Muscle of arm (tissue), 12 donors: ENCODE data around the gene PLAU. TPM values are rescaled to one million over a fixed set of nuclear protein-coding genes. Genes with fewer than 3 reads are reported as not detected.
"Not testable (repeated sequence)": the region's sequence is repeated elsewhere in the genome, so short reads cannot be mapped to it uniquely, and the experiment has no call there.

Experiments used
- DNase-seq: peaks from one replicate; pipeline ENCODE4 v3.0.0-alpha.2; 2013
- polyA plus RNA-seq, 12 donors: library from polyadenylated mRNA; unstranded; fragments of 120-200 nt; gene quantifications; one replicate each; pipeline ENCODE4 v1.2.1, GENCODE V29; 2013; ENCODE audit not compliant: insufficient read length in 12 of 12

PLAU gene
- polyA plus RNA-seq, 12 donors = 26.2 to 48.1 (median 31.2) TPM; not detected in 1

GRCh38 chr10:73875139-73875475 lies 35.8 kb upstream of the PLAU start:
- DNase-seq = no peak

GRCh38 chr10:73876157-73876556 lies 34.8 kb upstream of the PLAU start:
- no peak for DNase-seq

- no peak for DNase-seq
Observed at GRCh38 chr10:73876566-73876965, 34.4 kb upstream of the PLAU start.

DNA sequence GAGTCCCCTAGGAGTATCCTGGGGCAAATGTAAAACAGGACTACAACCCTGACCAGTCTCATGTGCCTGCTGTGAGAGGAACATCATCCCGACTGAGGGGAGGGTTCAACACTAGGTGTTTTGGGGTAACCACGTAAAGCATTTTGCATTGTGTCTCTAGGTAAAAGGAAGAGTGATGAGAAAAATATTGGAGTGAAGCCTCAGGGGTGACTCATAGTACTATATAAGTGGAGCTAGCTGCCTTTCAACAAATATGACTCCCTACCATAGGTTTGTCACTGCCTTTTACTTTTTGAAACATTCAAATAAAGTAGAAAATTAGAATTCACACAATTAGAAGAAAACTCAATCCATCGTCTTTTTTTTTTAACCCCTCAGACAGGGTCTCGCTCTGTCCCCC lies 34.0 kb upstream of the PLAU start:
- no peak for DNase-seq

DNA sequence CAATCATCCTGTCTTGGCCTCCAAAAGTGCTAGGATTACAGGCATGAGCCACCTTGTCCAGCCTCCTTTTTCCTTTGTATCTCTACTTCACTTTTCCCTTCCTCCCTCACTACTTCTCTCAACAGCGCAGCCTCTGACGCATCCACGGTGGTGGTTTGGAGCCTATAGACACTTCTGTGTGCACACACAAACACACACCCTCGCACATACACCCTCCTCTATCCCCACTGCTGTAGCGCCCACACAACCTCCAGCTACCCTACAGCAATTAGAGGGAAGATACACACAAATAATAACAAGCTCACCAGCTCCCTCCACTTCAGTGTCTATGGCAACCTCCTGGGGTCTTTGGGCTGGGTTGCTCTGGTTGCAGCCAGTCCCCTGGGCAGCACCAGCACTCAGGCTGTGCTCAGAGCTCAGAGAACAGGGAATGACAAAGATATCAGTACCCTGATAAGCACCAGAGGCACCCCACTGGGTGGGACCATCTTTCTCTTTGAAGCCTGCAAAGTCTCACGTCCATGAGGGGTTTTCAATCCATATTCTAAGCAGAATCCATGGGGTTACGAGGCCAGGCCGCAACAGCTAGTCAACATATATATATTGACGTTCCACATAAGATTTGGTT lies 33.3 kb upstream of the PLAU start:
- no peak for DNase-seq

DNA sequence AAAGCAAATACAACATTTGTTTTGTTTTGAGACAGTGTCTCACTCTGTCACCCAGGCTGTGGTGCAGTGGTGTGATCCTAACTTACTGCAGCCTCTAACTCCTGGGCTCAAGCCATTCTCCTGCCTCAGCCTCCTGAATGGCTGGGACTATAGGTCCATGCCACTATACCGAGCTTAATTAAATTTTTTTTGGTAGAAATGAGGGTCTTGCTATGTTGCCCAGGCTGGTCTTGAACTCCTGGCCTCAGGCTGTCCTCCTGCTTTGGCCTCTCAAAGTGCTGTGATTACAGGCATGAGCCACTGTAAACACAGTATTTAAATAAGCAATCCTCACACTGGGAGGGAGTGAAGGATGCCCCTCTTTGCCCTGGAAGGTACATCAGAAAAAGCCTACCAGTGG lies 32.6 kb upstream of the PLAU start:
- DNase-seq = no peak

GRCh38 chr10:73879296-73880173 lies 31.4 kb upstream of the PLAU start:
- DNase-seq = peak; percentile 79

DNA sequence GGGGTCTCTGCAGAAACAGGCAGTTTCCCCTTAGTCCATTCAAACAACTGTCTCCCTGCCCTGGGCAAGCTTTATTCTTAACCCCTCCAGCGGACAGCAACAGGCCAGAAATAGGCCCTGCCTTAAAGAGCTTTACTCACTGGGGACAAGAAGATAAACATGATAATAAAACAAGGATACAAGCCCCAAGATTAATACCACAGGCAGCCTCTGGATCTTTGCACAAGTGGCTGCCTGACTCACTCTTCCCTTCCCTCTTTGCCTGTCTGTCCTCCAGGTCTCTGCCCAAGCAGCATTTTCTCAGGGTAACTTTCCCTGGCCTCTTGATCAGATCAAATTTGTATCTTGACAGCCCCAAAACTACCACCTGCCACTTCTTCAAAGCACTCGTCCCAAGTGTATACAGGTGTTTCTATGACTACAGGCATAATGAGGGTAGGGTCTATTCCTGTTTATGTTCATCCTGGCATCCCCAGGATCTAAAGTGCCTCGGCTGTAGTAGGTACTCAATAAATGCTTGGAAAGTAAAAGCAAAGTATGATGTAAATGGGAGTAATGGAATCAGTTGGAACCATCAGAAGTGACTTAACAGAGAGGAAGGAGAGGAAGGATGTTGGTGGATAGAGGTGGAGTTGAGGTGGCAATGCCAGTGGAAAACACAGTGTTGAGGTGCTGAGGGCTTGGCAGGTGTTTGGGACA lies 29.6 kb upstream of the PLAU start:
- no peak for DNase-seq

DNA sequence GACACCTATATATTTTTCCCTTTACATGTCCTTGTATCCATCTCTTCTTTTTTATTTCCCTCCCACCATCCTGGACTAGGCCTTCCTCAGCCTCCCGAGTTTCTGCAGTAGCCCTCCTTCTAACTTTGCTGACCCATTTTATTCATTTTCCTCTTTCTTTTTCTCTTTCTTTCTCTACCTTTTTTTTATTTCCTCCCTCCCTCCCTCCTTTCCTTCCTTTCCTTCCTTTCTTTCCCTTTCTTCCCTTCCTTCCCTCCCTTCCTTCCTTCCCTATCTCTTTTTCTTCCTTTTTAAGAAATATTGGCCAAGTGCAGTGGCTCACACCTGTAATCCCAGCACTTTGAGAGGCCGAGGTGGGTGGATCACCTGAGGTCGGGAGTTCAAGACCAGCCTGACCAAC lies 26.9 kb upstream of the PLAU start:
- DNase-seq = no peak

GRCh38 chr10:73886085-73886529 lies 24.8 kb upstream of the PLAU start:
- peak; percentile 86 for DNase-seq

DNA sequence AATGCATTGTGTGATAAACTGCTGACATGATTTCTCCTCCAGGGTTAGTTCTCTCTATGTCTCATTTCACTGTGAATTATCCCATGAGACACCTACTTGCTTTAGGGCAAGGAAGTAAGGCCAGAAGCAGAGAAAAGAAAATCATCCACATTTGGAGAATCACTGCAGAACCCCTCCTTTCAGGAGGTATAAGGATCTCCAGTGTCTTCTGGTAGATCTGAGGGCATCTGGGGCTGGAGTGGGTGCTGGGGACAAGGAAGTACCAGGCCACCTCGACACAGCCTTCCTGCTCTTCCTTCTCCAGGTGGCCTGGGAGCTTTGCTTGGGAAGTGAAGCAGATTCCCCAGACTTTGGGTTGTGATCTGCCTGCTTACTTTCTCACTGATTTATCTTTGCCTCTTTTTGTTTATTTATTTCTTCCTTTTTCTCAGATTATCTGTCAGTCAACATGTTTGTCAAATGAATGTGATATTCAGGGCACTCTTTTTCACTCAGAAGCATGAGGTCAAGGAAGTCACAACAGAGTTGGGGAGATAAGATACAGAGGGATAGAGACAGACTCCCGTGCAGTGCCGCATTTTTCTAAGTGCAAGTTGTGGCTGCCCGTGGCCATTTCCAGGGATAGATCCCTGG lies 24.2 kb upstream of the PLAU start:
- DNase-seq = no peak

DNA sequence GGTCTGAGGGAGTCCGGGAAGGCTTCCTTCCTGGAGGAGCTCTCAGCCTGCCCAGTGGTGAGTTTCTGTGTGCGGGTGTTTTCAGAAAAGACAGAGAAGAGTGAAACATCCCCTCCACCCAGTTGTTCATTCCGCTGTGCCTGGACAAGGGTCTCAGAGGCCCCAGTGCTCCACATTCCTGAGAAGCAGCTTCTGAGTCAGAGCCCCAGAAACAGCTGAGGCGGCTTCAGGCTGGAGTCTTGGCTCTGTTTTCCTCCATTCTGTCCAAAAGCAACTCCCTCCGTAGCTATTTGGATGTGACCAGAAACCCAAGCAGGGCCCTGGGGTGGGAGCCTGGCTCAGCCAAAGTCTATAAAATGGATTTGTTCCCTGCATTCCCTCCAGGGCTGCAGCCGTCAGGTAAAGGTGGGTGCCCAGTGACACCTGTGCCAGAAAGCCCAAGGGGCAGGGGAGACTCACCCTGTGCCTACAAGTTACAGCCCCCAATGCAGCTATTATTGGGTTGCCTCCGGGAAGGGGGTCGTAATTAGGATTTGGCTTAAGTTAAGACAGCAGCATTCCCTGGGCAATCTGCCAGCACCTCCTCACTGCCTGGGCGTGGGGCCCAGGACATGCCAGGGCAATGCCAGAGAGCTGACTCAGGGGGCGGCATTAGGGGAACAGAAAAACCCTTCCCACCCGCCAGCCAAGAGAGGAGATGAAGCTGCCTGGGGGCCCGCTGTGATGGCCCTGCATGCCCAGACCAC lies 23.5 kb upstream of the PLAU start:
- DNase-seq = peak; percentile 88

- no peak for DNase-seq
Observed at GRCh38 chr10:73888514-73888913, 22.4 kb upstream of the PLAU start.

GRCh38 chr10:73889014-73889413 lies 21.9 kb upstream of the PLAU start:
- DNase-seq = no peak

DNA sequence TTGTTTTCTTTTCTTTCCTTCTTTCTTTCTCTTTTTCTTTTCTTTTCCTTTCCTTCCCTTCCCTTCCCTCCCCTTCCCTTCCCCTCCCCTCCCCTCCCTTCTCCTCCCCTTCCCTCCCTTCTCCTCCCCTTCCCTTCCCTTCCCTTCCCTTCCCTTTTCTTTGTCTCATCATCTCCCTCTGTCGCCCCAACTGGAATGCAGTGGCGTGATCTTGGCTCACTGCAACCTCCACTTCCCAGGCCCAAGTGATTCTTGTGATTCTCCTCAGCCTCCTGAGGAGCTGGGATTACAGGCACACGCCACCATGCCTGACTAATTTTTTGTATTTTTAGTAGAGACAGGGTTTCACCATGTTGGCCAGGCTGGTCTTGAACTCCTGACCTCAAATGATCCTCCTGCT lies 21.5 kb upstream of the PLAU start:
- not testable (repeated sequence) for DNase-seq

- DNase-seq = no peak
Observed at GRCh38 chr10:73890261-73890660, 20.7 kb upstream of the PLAU start.

DNA sequence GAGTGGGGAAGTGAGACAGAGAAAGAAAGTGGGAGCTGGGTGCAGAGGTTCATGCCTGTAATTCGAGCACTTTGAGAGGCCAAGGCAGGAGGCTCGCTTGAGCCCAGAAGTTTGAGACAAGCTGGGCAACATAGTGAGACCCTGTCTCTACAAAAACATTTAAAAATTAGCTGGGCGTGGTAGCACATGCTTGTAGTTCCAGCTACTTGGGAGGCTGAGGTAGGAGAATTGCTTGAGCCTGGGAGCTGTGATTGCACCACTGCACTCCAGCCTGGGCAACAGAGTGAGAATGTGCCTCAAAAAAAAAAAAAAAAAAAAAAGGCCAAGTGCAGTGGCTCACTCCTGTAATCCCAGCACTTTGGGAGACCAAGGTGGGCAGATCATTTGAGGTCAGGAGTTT lies 20.1 kb upstream of the PLAU start:
- DNase-seq = not testable (repeated sequence)

DNA sequence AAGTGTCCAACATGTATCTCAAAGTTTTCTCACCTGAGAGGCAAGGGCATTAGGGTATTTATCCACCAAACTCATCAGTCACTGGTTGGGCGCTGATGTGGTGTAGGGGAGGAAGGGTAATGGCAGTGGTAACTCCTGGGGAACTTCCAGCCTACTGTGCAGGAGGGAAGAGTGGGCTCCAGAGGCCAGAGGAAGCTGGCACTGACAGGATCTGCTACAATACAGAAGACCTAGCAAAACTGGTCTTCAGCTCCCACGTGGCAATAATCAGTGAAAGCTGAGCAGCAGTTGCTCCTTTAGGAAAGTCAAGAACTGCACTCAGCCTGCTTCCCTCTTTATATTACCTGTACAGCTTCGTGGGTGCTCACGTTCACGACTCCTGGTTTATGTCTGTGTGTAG lies 19.4 kb upstream of the PLAU start:
- no peak for DNase-seq

DNA sequence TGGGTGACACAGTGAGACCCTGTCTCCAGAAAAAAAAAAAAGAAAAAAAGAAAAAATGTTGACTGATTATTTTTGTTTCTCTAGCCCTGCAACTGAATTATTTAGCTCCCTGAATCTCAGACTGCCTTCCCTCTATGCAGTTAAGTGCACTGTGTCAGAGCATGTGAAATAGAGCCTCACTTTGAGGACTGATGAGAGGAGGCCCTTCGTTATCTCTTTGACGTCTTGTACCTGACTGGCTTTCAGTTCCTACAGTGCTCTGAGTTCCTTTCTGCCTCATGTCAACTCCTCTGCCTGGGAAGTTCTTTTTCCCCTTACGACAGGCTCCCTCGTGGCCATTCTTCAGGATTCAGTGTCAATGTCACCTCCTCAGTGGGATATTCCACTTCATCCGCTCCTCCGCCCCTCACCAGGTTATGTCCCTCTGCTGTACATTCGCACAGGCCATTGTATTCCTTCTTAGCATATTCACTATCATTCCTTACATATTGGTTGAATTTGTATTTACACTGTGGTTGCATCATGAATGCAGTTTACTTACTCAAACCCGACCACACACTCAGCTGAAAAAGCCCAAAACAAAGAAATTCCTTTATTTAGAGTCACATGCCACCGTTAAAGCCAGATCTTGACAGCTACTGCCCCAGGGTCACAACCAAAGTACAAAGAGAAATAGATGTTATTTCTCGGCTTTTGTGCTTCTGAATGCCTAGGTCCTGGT lies 18.5 kb upstream of the PLAU start:
- DNase-seq = no peak

DNA sequence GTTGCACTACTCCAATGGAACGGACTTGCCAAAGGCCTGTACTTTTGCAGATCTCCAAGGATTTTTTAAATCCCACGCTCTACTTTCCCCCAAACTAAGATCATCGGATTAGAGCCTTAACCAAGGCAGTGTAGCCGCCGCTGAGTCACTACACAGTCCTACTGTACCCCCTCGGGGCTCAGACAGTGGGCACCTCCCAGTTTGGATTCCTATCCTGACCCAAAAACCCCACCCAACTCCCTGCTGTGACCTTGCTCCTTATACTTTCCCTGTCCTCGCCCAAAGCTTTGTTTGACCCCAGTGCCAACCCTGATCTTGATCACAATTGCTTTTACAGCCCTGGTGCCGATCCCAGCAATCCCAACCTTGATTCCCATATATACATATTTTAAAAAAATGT lies 17.5 kb upstream of the PLAU start:
- DNase-seq = no peak
